GM18499 (cell line): Measurements from ENCODE around the gene PCDHB11.
"Not testable (repeated sequence)": the region's sequence is repeated elsewhere in the genome, so short reads cannot be mapped to it uniquely, and the experiment has no call there.

ENCODE experiments used
- ATAC-seq: cut with Tn5 transposase; IDR thresholded peaks from one replicate; pipeline ENCODE4 v1.9.1; 2021; ENCODE audit warnings: moderate number of reproducible peaks; ENCODE audit not compliant: insufficient read depth, unreplicated experiment

The PCDHB11 gene

DNA sequence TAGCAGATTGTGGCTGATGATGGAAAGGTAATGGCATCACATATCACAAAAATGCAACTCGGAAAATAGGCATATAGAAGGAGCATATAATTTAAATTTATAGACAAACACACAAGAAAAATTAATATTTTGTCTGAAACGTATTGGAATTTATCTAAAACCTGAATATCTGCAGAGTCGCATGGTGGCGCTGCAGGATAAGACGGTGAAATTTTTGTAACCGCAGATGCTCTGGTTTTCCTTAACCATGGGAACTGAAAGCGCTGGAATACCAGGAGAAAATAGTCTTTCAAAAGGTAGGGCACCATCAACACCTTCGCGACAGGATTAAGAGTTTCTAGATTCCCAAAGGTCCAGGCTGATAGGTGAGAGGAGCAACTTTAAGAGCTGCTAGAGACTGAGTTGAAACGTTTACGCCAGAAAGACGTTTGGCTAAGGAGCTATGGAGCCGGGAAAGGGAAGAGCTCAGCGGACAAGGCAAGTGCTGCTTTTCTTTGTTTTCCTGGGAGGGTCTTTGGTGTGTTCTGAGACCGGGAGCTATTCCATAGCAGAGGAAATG lies 34.8 kb downstream of the PCDHB11 start:
- no peak for ATAC-seq

DNA sequence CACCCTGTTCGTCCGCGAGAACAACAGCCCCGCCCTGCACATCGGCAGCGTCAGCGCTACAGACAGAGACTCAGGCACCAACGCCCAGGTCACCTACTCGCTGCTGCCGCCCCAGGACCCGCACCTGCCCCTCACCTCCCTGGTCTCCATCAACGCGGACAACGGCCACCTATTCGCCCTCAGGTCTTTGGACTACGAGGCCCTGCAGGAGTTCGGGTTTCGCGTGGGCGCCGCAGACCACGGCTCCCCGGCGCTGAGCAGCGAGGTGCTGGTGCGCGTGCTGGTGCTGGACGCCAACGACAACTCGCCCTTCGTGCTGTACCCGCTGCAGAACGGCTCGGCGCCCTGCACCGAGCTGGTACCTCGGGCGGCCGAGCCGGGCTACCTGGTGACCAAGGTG lies 36.5 kb downstream of the PCDHB11 start:
- not testable (repeated sequence) for ATAC-seq

DNA sequence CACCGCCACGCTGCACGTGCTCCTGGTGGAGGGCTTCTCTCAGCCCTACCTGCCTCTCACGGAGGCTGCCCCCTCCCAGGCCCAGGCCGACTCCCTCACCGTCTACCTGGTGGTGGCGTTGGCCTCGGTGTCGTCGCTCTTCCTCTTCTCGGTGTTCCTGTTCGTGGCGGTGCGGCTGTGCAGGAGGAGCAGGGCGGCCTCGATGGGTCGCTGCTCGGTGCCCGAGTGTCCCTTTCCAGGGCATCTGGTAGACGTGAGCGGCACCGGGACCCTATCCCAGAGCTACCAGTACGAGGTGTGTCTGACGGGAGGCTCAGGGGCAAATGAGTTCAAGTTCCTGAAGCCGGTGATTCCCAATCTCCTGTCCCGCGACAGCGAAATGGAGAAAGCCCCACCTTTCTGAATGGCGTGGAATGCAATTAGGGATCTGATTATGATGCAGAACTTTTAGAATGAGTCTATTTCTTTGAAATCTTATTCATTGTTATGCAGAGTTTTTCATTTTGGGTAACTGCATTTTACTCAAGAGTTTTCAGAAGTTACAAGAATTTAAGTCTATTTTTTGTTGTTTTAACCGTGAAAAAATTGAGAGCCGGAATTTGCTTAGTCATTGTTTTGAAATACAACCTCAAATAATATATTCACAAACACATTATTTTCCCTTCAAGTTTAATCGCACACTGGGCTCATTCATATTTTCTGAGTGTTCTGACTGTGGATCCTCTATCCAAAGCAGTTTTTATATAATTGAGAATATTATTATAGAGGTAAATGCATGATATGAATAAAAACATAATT lies 37.3 kb downstream of the PCDHB11 start:
- ATAC-seq = no peak

DNA sequence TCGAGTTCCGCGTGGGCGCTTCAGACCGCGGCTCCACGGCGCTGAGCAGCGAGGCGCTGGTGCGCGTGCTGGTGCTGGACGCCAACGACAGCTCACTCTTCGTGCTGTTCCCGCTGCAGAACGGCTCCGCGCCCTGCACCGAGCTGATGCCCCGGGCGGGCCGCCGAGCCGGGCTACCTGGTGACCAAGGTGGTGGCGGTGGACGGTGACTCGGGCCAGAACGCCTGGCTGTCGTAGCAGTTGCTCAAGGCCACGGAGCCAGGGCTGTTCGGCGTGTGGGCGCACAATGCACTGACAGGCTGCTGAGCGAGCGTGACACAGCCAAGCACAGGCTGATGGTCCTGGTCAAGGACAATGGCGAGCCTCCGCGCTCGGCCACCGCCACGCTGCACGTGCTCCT lies 42.1 kb downstream of the PCDHB11 start:
- no peak for ATAC-seq

DNA sequence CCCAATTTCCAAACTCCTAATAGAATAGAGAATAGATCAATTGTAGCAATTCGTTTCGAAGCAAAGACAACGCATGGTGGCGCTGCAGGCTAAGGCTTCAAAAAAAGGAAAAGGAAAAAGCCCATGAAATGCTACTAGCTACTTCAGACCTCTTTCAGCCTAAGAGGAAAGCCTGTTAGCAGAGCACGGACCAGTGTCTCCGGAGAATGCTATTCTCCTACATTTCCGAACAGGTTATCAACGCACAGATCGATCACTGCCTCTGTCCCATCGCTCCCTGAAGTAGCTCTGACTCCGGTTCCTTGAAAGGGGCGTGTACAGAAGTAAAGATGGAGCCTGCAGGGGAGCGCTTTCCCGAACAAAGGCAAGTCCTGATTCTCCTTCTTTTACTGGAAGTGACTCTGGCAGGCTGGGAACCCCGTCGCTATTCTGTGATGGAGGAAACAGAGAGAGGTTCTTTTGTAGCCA lies 45.9 kb downstream of the PCDHB11 start, which contains the start of gene PCDHB15:
Gene PCDHB15, plus strand, starts transcription at position 146 of the 468 bp plus-strand sequence. Its CDS starts 184 bp downstream, at position 330.
- ATAC-seq = no peak

DNA sequence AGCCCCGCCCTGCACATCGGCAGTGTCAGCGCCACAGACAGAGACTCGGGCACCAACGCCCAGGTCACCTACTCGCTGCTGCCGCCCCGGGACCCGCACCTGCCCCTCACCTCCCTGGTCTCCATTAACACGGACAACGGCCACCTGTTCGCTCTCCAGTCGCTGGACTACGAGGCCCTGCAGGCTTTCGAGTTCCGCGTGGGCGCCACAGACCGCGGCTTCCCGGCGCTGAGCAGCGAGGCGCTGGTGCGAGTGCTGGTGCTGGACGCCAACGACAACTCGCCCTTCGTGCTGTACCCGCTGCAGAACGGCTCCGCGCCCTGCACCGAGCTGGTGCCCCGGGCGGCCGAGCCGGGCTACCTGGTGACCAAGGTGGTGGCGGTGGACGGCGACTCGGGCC lies 47.5 kb downstream of the PCDHB11 start:
- not testable (repeated sequence) for ATAC-seq

DNA sequence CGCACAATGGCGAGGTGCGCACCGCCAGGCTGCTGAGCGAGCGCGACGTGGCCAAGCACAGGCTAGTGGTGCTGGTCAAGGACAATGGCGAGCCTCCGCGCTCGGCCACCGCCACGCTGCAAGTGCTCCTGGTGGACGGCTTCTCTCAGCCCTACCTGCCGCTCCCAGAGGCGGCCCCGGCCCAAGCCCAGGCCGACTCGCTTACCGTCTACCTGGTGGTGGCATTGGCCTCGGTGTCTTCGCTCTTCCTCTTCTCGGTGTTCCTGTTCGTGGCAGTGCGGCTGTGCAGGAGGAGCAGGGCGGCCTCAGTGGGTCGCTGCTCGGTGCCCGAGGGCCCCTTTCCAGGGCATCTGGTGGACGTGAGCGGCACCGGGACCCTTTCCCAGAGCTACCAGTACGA lies 48.0 kb downstream of the PCDHB11 start:
- not testable (repeated sequence) for ATAC-seq

DNA sequence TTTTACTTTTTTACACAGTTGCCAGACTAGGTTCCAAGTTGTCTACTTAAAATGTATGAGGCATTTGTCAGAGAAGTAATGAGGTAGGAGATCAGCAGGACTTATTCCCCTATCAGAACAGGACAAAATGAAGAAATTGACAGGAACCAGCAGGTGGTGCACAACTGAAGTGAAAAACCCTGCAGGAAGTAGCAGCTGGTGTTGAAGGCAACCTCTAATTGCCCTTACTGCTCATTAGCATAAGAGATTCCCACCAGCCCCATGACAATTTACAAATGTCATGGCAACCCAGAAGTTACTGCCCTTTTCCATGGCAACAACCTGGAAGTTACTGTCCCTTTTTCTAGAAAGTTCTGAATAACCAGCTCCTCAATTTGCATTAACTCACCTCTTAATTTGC lies 51.1 kb downstream of the PCDHB11 start:
- no peak for ATAC-seq
